HG03108 (cell line): ENCODE results near the gene MAGEA4.
"Not testable (repeated sequence)": the region's sequence is repeated elsewhere in the genome, so short reads cannot be mapped to it uniquely, and the experiment has no call there.

Experiments used
- ATAC-seq: cut with Tn5 transposase; IDR thresholded peaks from one replicate; pipeline ENCODE4 v1.9.1; 2021; ENCODE audit warnings: moderate library complexity; ENCODE audit not compliant: unreplicated experiment

Gene MAGEA4, protein sequence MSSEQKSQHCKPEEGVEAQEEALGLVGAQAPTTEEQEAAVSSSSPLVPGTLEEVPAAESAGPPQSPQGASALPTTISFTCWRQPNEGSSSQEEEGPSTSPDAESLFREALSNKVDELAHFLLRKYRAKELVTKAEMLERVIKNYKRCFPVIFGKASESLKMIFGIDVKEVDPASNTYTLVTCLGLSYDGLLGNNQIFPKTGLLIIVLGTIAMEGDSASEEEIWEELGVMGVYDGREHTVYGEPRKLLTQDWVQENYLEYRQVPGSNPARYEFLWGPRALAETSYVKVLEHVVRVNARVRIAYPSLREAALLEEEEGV

DNA sequence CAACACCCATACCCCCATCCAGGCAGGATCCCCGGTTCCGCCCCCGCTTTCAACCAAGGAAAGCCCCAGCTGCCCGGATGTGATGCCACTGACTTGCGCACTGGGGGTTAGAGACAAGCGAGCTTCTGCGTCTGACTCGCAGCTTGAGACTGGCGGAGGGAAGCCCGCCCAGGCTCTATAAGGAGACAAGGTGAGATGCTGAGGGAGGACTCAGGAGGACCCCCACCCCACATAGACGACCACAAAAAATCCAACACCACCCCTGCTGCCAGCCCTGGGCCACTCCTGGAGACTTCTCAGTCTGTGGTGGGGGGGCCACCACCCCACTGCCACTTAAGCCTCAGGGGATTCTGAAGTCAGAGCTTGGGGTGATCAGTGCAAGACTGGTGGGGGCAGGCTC, at the start of gene MAGEA4:
TSS of gene MAGEA4 (plus strand) at position 110 of the 400 bp plus-strand sequence. CDS start 10,776 bp downstream, outside the sequence.
- ATAC-seq, result no peak

- ATAC-seq, result no peak
These were observed 42.1 kb upstream of the MAGEA4 start for GRCh38 chrX:151870602-151871001.

DNA sequence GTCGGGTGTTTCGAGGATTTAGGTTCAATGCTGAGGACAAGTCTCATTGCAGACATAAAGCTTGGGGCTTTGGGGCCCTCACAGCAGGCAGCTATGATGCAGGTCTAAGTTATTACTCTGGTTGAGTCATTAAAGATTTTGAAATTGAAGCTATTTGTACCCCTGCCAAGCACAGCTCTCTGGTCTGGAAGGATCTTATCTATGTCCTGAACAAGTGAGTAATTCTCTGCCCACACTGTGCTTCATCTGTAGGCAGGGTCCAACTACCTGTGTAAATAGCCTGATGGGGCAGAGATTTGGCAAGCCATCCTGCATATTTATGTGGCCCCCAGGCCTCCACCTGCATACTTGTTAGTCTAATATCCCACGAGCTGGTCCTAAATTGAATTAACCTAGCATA, 41.4 kb upstream of the MAGEA4 start:
- ATAC-seq, result no peak

GRCh38 chrX:151873096-151873495, 39.6 kb upstream of the MAGEA4 start:
- no peak for ATAC-seq

GRCh38 chrX:151875270-151876026, 37.2 kb upstream of the MAGEA4 start:
- ATAC-seq, result no peak

DNA sequence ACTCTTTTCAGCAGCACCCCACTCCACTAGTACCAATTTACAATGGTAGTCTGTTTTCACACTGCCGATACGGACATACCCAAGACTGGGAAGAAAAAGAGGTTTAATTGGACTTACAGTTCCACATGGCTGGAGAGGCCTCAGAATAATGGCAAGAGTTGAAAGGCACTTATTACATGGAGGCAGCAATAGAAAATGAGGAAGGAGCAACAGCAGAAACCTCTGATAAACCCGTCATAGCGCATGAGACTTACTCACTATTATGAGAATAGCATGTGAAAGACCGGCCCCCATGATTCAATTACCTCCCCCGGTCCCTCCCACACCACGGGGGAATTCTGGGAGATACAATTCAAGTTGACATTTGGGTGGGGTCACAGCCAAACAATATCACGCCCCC, 34.1 kb upstream of the MAGEA4 start:
- no peak for ATAC-seq

GRCh38 chrX:151879856-151880255, 32.8 kb upstream of the MAGEA4 start:
- no peak for ATAC-seq

GRCh38 chrX:151880895-151881294, 31.8 kb upstream of the MAGEA4 start:
- no peak for ATAC-seq

- no peak for ATAC-seq
These were observed 23.3 kb upstream of the MAGEA4 start for GRCh38 chrX:151889421-151889820.

- no peak for ATAC-seq
These were observed 15.8 kb upstream of the MAGEA4 start for GRCh38 chrX:151896734-151897474.

DNA sequence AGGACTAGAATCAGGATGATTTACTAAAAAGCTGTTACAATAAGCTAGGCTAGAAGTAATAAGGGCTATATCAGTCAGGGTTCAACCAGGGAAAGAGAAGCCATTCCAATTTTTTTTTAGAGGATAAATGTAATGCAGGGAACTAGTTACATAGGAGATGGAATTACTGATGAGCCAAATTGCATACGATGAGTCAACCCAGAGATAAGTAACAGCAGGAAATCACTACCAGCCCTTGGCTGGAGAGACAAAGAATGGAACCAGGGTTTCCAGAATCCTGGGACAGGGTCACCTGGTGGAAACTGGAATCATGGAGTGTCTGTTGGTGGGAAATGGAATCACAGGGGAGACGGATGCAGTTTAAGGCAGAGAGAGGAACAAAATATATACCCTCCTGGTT, 13.1 kb upstream of the MAGEA4 start:
- ATAC-seq, result no peak

- ATAC-seq, result no peak
These were observed 10.9 kb upstream of the MAGEA4 start for GRCh38 chrX:151901826-151902225.

DNA sequence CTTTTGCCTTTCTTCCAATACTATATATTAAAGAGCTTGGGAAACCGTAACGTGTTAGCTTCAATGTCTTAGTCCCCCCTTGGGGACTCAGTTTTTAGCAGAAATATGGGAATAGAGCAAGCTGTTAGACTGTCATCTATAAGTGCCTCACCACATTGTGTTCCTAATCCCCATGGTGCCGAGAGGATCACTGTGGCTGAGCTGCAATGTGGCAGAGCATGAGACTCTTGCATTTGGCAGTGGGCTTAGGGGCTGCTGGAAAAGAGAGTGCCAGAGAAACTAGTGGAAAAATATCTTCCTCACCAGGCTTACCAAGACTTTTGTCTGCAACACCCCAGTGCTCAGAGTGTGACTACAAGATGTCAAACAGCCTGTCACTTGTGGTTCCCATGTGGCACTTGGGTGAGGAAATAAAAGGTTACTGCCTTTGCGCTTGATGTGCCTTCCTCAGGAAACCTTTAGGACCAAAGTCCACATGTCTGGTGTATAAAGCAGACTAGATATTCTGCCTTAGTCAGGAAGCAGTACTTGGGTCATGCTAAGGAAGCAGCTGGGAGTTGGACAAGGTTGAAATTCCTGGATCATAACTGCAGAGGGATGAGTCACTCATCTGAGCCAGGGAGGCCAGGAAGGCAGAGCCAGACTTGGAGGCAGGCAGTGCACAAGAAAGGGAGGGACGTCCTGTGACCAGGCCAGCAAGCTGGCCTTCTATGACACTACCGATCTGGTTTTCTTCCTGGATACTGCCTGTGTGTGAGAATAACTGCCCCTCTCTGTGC, 9.7 kb upstream of the MAGEA4 start:
- ATAC-seq, result no peak

GRCh38 chrX:151904989-151905388, 7.7 kb upstream of the MAGEA4 start:
- ATAC-seq, result no peak

DNA sequence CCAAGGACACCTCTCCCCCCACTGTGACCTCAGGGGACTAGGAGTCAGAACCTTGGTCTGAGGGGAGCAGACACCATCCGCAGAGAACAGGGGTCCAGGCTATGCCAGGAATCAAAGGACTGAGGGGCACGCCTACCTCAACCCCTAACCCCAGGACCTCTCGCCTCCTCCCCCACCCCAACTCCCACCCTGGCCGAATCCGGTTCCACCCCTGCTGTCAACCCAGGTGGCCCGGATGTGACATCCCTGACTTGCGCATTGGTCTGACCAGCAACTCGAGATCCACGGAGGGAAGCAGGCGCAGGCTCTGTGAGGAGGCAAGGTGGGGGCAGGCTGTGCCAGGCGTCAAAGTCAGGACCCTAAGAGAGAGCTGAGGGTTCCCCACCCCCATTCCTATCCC, 468 bp upstream of the MAGEA4 start:
- no peak for ATAC-seq

- not testable (repeated sequence) for ATAC-seq
These were observed 6.0 kb downstream of the MAGEA4 start for GRCh38 chrX:151918736-151919135.

DNA sequence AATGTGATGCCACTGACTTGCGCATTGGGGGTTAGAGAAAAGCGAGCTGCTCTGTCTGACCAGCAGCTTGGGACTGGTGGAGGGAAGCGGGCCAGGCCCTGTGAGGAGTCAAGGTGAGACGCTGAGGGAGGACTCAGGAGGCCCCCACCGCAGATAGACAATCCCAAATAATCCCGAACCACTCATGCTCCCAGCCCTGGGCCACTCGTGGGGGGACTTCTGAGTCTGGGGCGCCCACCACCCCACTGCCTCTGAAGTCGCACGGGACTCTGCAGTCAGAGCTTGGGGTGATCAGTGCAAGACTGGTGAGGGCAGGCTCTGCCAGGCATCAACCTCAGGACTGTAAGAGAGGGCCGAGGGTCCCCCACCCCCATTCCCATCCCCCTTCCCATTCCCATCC, 6.9 kb downstream of the MAGEA4 start:
- ATAC-seq, result no peak

DNA sequence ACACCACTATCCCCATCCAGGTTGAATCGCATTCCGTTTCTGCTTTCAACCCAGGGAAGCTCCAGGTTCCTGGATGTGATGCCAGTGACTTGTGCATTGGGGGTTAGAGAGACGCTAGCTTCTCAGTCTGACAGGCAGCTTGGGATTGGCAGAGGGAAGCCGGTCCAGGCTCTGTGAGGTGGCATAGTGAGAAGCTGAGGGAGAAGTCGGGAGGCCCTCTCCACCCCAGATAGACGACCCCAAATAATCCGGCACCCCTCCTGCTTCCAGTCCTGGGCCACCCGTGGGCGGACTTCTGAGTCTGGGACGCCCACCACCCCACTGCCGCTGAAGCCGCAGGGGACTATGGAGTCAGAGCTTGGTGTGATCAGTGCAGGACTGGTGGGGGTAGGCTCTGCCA, 7.4 kb downstream of the MAGEA4 start:
- no peak for ATAC-seq

- no peak for ATAC-seq
These were observed 7.8 kb downstream of the MAGEA4 start for GRCh38 chrX:151920530-151920929.

GRCh38 chrX:151921292-151921691, 8.6 kb downstream of the MAGEA4 start:
- ATAC-seq, result no peak

- no peak for ATAC-seq
These were observed 9.2 kb downstream of the MAGEA4 start for GRCh38 chrX:151921866-151922265.
